Mesodermal cell (in vitro differentiated cells): ENCODE data around the gene ZNF26.

Experiments
- H3K27ac ChIP-seq: 2 replicates; pipeline ENCODE4 v1.7.0; 2013; ENCODE audit warnings: mild to moderate bottlenecking, low read depth, low read length, moderate library complexity; ENCODE audit not compliant: severe bottlenecking
- H3K36me3 ChIP-seq: 2 replicates; pipeline ENCODE4 v1.7.1; 2013; ENCODE audit warnings: mild to moderate bottlenecking, low read length, moderate library complexity; ENCODE audit not compliant: control insufficient read depth, insufficient read depth
- H3K4me1 ChIP-seq: one replicate; pipeline ENCODE4 v1.7.1; 2013; ENCODE audit warnings: mild to moderate bottlenecking, low read length; ENCODE audit not compliant: insufficient read depth, control insufficient read depth, poor library complexity, severe bottlenecking
- H3K4me3 ChIP-seq: 2 replicates; pipeline ENCODE4 v1.7.0; 2013; ENCODE audit warnings: low read length, control low read depth, mild to moderate bottlenecking; ENCODE audit not compliant: insufficient read depth, poor library complexity, severe bottlenecking; ENCODE audit errors: extremely low read depth
- H3K9me3 ChIP-seq: 2 replicates; pipeline ENCODE4 v1.7.1; 2013; ENCODE audit warnings: mild to moderate bottlenecking, low read length, moderate library complexity; ENCODE audit not compliant: control insufficient read depth
- WGBS, 2 experiments: methylation state at CpG; one replicate each; pipeline ENCODE4 v1.1.5; 2013; ENCODE audit warnings: missing lambda C conversion rate in 2 of 2; ENCODE audit not compliant: insufficient coverage in 2 of 2; 5-methylcytosine and 5-hydroxymethylcytosine counted together

The ZNF26 gene

DNA sequence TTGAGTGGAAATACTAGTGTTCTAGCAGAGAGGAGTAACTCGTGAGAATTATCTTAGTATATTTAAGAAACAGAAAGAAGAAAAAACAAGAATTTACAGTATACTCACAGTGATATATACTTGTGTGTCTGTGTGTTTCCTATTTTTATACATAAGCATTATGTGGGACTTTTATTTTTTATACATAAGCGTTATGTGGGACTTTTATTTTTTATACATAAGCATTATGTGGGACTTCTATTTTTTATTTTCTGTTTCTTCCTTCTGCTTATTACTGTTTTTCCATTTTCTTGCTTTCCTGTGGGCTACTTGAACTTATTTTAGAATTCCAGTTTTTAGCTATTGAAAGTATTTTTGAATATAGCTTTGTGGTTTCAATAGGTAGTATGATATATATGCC, 87.7 kb downstream of the ZNF26 start:
- WGBS, 2 experiments, result no CpG with 5 or more reads among the region's 2 CpGs
- H3K9me3 ChIP-seq, result peaks cover 59% of the 10 kb centered on the region

More for the DNA sequence above, 87.7 kb downstream of the ZNF26 start:
- Histone ChIP-seq H3K4me1 (no peaks in the 10 kb centered on the region), H3K36me3 (no peaks in the 10 kb centered on the region), H3K4me3 (no peak overlapping the region), H3K27ac (no peak overlapping the region)
